ENCODE data around the gene ESD.

GRCh38 chr13:46753137-46753536 is 43.8 kb downstream of the ESD start:
- TF ChIP-seq CTCF (IDR thresholded peaks at IDR 0.05) (no peak), POLR2A (IDR thresholded peaks at IDR 0.05) (no peak)
